NCI-H69 (cell line): ENCODE measurements around the gene CPN1.
"Not testable (repeated sequence)": the region's sequence is repeated elsewhere in the genome, so short reads cannot be mapped to it uniquely, and the experiment has no call there.

Source experiments
- DNase-seq: peaks from one replicate; lab custom pipeline; 2025; lab: John Stamatoyannopoulos, UW

The CPN1 gene

DNA sequence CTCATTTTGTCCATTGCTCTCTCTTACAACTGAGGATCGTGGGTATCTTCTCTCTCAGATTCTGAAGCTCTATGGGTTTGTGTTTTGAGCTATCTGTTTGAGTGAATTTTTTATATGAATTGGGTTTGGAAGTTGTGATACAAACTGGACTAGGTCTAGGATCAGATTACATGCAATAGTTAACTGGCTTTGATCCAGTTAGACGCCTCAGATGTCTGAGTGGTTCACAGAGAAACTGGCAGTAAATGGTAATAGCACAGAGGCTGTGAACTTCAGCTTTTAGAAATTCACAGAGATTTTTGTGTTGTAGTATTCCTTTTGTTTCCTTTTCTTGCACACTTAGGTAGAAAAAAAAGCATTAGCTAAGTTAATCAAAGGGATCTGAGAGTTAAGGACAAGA, 59.3 kb downstream of the CPN1 start:
- DNase-seq: peak; percentile 70

DNA sequence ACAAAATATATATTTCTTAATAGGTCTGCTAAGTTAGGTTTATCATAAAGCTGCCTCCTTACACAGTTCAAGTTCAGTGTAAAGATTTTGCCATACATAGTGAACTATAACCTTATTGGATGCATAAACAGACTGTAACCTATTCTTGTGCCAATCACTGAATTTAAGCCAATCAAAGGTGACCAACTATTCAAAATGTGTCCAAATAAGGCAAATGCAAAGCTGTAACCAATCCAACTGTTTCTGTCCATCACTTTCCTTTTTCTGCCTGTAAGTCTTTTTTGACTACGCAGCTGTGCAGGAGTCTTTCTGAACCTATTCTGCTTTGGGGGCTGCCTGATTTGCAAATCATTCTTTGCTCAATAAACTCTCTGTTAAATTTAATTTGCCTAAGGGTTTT, 60.3 kb downstream of the CPN1 start:
- DNase-seq: peak; percentile 63

- peak; percentile 88 for DNase-seq
Observed at GRCh38 chr10:100020886-100021253, 60.8 kb downstream of the CPN1 start.

DNA sequence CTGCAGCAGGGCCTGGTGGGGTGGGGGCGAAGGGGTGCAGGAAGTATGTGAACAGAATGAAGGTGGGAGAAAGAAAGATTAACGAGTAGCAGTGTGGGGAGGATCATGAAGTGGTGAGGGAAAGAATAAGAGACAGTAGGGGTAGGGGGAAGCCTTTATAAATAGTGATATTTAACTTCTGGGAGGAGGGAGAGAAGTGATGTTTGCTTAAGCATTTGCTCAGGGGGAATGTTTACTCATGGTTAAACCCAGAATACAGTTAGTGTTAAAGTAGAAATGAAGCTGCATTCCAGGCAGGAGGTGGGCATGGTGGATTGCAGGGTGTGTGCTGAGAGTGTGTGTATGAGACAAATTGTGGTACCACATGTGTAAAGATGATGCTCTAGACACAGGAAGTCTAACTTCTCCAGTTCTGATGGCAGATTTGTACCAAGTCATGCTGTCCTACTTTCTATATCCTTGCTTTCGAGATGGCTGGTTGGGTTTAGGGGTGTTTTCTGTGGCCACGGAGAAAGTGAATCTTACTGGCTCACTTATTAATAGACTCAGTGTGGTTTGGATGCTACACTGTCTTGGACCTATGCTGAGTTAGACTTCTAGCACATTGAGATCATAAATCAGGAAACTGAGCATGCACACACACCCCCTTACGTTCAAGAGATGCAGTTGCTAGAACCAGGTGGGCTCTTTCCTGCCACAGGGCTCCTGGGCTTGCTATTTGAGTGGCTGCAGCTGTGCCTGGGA, 61.4 kb downstream of the CPN1 start:
- DNase-seq: peak; percentile 92

DNA sequence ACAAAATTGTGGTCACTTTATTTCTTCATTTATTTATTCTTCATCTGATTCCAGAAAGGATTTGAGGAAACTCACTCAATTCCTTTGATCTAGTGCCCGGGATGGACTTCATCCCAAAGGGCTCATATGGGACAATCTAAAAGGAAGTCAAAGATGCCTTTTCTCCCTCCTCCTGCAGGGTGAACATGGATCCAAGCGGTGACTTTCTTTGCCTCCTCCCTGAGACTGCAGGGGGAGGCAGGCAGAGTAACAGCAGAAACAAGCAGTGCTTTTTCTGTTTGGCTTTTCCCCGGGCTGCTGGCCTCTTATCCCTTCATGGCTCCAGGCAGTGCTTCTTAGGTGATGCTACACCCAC, 61.9 kb downstream of the CPN1 start:
- DNase-seq: no peak

GRCh38 chr10:100014071-100014762, 67.5 kb downstream of the CPN1 start:
- no peak for DNase-seq

GRCh38 chr10:100013621-100014020, 68.0 kb downstream of the CPN1 start:
- no peak for DNase-seq

DNA sequence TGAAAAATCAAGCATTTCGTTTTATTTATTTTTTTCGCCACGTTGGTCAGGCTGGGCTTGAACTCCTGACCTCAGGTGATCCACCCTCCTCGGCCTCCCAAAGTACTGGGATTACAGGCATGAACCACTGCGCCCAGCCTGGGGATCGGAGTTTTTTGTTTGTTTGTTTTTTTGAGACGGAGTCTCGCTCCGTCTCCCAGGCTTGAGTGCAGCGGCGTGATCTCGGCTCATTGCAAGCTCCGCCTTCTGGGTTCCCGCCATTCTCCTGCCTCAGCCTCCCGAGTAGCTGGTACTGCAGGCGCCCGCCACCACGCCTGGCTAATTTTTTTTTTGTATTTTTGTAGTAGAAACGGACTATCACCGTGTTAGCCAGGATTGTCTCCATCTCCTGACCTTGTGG, 69.8 kb downstream of the CPN1 start:
- DNase-seq: not testable (repeated sequence)

DNA sequence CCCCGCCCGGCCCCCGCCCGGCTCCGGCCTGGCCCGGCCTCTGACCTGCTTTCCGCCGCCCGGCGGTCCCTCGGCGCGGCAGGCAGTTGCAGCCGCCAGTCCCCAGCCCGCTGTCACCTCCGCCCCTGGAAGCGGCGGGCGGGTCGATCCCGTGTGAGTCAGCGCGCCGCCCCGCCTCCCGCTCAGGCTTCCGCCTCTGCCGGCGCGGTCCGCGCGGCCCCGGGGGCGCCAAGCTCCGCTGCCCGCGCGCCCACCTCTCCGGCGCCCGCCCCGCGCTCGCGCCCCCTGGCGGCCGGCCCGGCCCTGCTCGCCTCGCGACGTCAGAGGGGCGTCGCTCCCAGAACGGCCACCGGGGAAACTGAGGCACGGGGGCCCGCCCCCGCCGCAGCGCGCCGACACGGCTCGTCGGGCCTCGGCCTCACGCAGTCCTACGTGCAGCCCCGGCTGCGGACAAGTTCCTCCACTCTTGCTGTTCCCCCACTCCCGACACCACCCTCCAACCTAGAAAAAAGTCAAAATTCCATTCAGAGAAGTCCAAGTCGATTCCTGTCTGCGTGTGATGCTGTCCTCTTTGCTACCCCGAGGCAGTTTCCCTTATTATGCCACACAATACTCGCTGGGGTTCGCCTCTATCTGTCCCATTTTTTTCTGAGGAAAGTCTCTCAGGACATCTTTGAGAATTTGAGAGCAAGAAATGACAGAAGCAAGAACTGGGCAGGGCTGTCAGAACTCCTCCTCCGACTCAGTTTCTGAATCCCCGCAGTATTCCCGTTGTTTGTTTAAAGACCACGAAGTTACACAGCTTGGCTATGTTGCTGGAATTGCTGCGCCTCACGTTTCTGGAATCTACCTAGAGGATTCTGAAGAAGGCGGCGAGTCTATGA, 71.6 kb downstream of the CPN1 start, which contains the start of gene DNMBP:
Gene DNMBP, minus strand, starts transcription at position 155 of the 884 bp plus-strand sequence. CDS start 37,823 bp downstream, outside the sequence.
- peak; percentile 89 for DNase-seq

- DNase-seq: peak; percentile 79
Observed at GRCh38 chr10:100009283-100009792, 72.3 kb downstream of the CPN1 start.

DNA sequence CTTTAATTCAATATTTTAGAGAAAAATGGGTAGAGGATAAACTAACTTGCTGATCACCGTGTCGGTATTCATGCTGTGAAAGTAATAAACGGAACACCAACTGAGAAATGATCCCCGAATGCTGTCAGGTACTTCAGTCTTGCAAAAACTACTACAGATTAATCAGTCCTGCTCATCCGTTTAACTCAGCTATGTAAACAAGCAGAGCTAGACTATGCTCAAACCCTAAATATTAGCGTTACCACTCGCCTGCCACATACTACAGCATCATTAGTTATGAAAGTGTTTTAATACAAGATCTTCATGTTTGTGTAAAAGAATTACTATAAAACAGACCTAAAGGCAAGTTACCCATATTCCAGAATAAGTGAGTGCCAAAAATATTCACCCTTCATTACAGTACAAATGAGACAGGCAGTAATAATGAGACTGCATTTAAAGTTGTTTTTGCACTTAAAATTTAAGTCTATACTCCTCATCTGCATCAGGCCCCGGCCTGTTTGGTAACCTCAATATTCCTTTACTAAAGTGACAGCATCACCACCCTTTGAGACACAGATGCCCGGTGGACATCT, 72.9 kb downstream of the CPN1 start:
- DNase-seq: peak; percentile 20

- DNase-seq: peak; percentile 7
Observed at GRCh38 chr10:100008142-100008522, 73.5 kb downstream of the CPN1 start.

- no peak for DNase-seq
Observed at GRCh38 chr10:100007231-100008141, 74.2 kb downstream of the CPN1 start.

- DNase-seq: no peak
Observed at GRCh38 chr10:100006243-100006886, 75.3 kb downstream of the CPN1 start.

DNA sequence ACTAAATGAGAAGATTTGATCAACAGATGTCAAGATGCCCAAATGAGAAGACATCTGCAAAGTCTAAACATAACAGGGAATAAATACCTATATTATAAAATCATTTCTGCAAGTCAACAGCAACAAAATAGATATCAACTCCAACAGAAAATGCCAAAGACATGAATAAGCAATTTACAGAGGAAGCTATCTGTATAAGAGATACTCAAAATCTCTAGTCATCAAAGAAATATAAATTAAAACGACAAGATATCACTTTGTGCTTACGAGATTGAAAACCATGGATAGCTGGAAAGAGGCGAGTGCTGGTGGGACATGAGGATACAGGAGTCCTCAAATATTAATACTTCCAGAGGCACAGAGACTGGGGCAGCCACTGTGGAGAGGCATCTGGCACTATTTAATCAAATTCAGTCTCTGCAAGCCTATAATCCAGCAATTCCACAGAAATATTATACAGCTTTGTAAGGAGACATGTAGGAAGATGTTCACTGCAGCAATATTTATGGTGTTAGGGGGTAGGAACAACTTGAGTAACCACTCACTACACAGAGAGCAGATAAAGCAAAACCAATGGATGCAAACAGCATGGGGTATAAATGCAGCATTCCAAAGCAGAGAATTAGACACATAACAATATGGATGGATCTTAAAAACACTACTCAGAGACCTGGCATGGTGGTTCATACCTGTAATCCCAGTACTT, 76.7 kb downstream of the CPN1 start:
- no peak for DNase-seq

- DNase-seq: no peak
Observed at GRCh38 chr10:100000109-100000644, 81.5 kb downstream of the CPN1 start.

- DNase-seq: no peak
Observed at GRCh38 chr10:99999319-100000108, 82.2 kb downstream of the CPN1 start.

- DNase-seq: no peak
Observed at GRCh38 chr10:99998889-99999288, 82.8 kb downstream of the CPN1 start.
